SH-SY5Y (cell line): ENCODE results near the gene ATP10A.

Experiments used
- GATA2 ChIP-seq: IDR thresholded peaks from 2 replicates; pipeline ENCODE4 v1.6.1; 2011; ENCODE audit warnings: mild to moderate bottlenecking, low read depth, low read length
- GATA3 ChIP-seq: IDR thresholded peaks from 2 replicates; pipeline ENCODE4 v1.6.1; 2011; ENCODE audit warnings: low read depth, mild to moderate bottlenecking, low read length, moderate library complexity

DNA sequence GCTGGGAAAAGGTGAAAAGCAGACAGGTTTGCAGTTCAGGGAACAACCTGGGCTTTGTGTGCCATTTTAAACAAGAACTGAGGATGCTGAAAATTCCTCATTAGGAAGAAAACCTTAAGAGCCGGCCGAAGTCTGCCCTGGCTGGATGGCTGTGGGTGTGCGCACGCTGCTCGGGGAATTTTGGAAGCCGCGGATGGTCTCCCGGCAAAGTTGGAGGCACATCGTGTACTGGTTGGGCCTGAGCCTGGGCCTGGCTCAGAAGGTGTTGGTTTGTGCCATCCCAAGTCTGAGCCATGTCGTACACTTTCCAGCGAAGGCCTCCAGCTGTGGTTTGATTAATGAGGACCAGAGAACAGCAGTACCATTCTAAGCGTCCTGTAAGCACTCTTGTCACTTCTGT lies 188.2 kb downstream of the ATP10A start:
- TF ChIP-seq GATA3 (no peak), GATA2 (no peak)
